Gastroesophageal sphincter (tissue), 3 donors: ENCODE data around the gene PRPF38A.

Experiments
- EP300 ChIP-seq: sonication (generic); formaldehyde crosslinking; IDR thresholded peaks from one replicate; pipeline ENCODE4 v1.6.1; 2017; ENCODE audit warnings: antibody characterized with exemption, mild to moderate bottlenecking
- POLR2A ChIP-seq, 2 donors: fragments of 450-650 bp; IDR thresholded peaks; one replicate each; pipeline ENCODE4 v1.6.1; 2017; ENCODE audit warnings: antibody characterized with exemption in 2 of 2, mild to moderate bottlenecking in 2 of 2, moderate library complexity in 1 of 2
- POLR2AphosphoS5 ChIP-seq: sonication (generic); formaldehyde crosslinking; IDR thresholded peaks from one replicate; pipeline ENCODE4 v1.6.1; 2017; ENCODE audit warnings: antibody characterized with exemption
- TF ChIP-seq, protein P1 (sequence below), 4 experiments: fragments of 200-600 bp in 2 of 4; fragments of 450-650 bp in 2 of 4; sonication (generic) in 1 of 4; IDR thresholded peaks; one replicate each; pipeline ENCODE4 v1.5.1; 2017 to 2019; ENCODE audit warnings: antibody characterized with exemption in 4 of 4, mild to moderate bottlenecking in 2 of 4, moderate library complexity in 2 of 4

DNA sequence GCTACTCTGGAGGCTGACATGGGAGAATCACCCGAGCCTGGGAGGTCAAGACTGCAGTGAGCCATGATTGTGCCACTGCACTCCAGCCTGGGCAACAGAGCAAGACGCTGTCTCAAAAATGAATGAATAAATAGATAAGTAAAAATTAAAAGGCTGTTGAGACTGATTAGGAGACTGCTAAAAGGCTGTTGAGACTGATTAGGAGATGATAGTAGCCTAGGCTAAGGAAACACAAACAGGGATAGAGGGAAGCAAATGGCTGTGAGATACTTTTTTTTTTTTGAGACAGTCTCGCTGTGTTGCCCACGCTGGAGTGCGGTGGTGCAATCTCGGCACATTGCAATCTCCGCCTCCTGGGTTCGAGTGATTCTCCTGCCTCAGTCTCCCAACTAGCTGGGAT, 28.4 kb downstream of the PRPF38A start:
- TF ChIP-seq, protein P1, sequence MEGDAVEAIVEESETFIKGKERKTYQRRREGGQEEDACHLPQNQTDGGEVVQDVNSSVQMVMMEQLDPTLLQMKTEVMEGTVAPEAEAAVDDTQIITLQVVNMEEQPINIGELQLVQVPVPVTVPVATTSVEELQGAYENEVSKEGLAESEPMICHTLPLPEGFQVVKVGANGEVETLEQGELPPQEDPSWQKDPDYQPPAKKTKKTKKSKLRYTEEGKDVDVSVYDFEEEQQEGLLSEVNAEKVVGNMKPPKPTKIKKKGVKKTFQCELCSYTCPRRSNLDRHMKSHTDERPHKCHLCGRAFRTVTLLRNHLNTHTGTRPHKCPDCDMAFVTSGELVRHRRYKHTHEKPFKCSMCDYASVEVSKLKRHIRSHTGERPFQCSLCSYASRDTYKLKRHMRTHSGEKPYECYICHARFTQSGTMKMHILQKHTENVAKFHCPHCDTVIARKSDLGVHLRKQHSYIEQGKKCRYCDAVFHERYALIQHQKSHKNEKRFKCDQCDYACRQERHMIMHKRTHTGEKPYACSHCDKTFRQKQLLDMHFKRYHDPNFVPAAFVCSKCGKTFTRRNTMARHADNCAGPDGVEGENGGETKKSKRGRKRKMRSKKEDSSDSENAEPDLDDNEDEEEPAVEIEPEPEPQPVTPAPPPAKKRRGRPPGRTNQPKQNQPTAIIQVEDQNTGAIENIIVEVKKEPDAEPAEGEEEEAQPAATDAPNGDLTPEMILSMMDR (IDR thresholded peaks at IDR 0.05): no peak
- TF ChIP-seq POLR2AphosphoS5 (no peak), POLR2A (IDR thresholded peaks at IDR 0.05) (no peak), EP300 (no peak)
